Umbilical cord (tissue), 2 donors: ENCODE measurements around the gene TMEM72. TPM values are rescaled to one million over a fixed set of nuclear protein-coding genes. Genes with fewer than 3 reads are reported as not detected.

Experiments used
- DNase-seq: peaks from one replicate; pipeline ENCODE4 v3.0.0-alpha.2; 2015; ENCODE audit warnings: low spot score
- total RNA-seq: library from RNA; depleted of rRNA; stranded (reverse); fragments of >200 nt; gene quantifications from one replicate; pipeline ENCODE4 v1.2.3, GENCODE V29; 2014; ENCODE audit warnings: low replicate concordance; ENCODE audit not compliant: insufficient read depth

Gene TMEM72
- total RNA-seq, 1 donor from 2014 or later, result 2.2 TPM

GRCh38 chr10:44954042-44954441, 42.9 kb downstream of the TMEM72 start:
- no peak for DNase-seq

- no peak for DNase-seq
Measured at GRCh38 chr10:44954962-44955361, 43.8 kb downstream of the TMEM72 start.

- DNase-seq, result no peak
Measured at GRCh38 chr10:44955413-44956070, 44.4 kb downstream of the TMEM72 start.

GRCh38 chr10:44956226-44956625, 45.1 kb downstream of the TMEM72 start:
- DNase-seq, result no peak

GRCh38 chr10:44956717-44957706, 45.9 kb downstream of the TMEM72 start:
- DNase-seq, result no peak

GRCh38 chr10:44958196-44958897, 47.2 kb downstream of the TMEM72 start:
- DNase-seq, result no peak

- DNase-seq, result no peak
Measured at GRCh38 chr10:44958898-44959246, 47.7 kb downstream of the TMEM72 start.

- peak; percentile 92 for DNase-seq
Measured at GRCh38 chr10:44959247-44960087, 48.3 kb downstream of the TMEM72 start, which contains the start of gene RASSF4. Gene RASSF4 (plus strand): TSS chr10:44959802. CDS start chr10:44970203, 10,401 bp downstream.

- no peak for DNase-seq
Measured at GRCh38 chr10:44960088-44960460, 48.9 kb downstream of the TMEM72 start.

GRCh38 chr10:44960482-44961229, 49.5 kb downstream of the TMEM72 start:
- DNase-seq, result no peak

- no peak for DNase-seq
Measured at GRCh38 chr10:44961230-44961571, 50.1 kb downstream of the TMEM72 start.

- no peak for DNase-seq
Measured at GRCh38 chr10:44961931-44962750, 51.0 kb downstream of the TMEM72 start.

- DNase-seq, result no peak
Measured at GRCh38 chr10:44962870-44963738, 52.0 kb downstream of the TMEM72 start.

GRCh38 chr10:44963772-44964633, 52.9 kb downstream of the TMEM72 start:
- no peak for DNase-seq

GRCh38 chr10:44965104-44965503, 54.0 kb downstream of the TMEM72 start:
- DNase-seq, result no peak

GRCh38 chr10:44965651-44966097, 54.5 kb downstream of the TMEM72 start:
- DNase-seq, result no peak

- DNase-seq, result no peak
Measured at GRCh38 chr10:44966129-44966815, 55.1 kb downstream of the TMEM72 start.
